ENCODE data around the gene NOSTRIN.

The NOSTRIN gene

DNA sequence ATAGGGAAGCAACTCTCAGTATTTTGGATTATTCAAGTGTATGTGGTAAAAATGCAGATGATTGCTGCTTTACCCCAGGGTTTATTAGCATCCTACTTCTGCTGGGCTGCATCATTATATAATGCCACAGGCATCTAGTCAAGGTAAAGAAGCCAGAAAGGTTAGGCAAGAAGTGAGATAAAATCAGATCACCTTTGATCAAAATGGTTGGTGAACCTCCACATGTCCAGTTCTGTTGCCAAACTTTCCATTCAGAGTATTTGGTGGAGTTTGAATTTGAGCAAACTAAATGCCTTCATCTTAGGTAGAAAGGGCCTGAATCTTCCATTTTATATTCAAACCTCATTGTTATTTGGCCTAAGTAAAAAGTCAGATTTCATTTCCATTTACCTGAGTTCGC is 29.7 kb upstream of the NOSTRIN start:
- Histone ChIP-seq H3K36me3 (ENCODE audit: control insufficient read depth, insufficient read depth, low read length) (no peaks in the 10 kb centered on the region), H3K27ac (no peak overlapping the region), H3K79me2 (no peaks in the 10 kb centered on the region), H3K4me1 (peaks cover 6% of the 10 kb centered on the region), H3K9me3 (ENCODE audit: control insufficient read depth, low read length) (no peaks in the 10 kb centered on the region), H3K27me3 (ENCODE audit: control insufficient read depth, insufficient read depth, low read length) (no peaks in the 10 kb centered on the region), H3K4me2 (ENCODE audit: low read length) (no peak overlapping the region), H3K9ac (no peak overlapping the region), H2AFZ (no peak overlapping the region), H3K4me3 (ENCODE audit: low read depth, low read length) (no peak overlapping the region)
- TF ChIP-seq, protein P1, sequence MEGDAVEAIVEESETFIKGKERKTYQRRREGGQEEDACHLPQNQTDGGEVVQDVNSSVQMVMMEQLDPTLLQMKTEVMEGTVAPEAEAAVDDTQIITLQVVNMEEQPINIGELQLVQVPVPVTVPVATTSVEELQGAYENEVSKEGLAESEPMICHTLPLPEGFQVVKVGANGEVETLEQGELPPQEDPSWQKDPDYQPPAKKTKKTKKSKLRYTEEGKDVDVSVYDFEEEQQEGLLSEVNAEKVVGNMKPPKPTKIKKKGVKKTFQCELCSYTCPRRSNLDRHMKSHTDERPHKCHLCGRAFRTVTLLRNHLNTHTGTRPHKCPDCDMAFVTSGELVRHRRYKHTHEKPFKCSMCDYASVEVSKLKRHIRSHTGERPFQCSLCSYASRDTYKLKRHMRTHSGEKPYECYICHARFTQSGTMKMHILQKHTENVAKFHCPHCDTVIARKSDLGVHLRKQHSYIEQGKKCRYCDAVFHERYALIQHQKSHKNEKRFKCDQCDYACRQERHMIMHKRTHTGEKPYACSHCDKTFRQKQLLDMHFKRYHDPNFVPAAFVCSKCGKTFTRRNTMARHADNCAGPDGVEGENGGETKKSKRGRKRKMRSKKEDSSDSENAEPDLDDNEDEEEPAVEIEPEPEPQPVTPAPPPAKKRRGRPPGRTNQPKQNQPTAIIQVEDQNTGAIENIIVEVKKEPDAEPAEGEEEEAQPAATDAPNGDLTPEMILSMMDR (IDR thresholded peaks at IDR 0.05): no peak

DNA sequence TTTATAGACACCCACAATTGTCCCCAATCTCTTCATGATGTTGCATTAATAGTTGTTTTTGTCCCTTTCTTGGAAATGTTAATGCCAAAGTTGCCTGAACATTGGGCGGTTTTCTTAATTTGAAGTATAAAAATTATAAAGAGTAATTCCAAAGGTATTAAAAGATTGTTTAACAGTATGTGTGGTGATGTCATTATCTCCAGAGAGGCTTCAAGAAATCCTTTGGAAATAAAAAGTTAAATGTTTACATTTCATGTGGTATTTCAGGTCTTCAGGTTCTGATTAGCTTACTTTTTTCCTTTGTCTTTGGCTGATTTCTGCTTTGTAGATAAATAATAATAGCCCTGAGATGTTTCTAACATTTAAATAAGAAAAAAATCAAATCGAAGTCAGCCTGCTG is 29.3 kb upstream of the NOSTRIN start:
- Histone ChIP-seq H2AFZ (no peak overlapping the region), H3K9ac (no peak overlapping the region), H3K79me2 (no peaks in the 10 kb centered on the region), H3K4me1 (peaks cover 6% of the 10 kb centered on the region), H3K4me3 (ENCODE audit: low read depth, low read length) (no peak overlapping the region), H3K36me3 (ENCODE audit: control insufficient read depth, insufficient read depth, low read length) (no peaks in the 10 kb centered on the region), H3K9me3 (ENCODE audit: control insufficient read depth, low read length) (no peaks in the 10 kb centered on the region), H3K27ac (no peak overlapping the region), H3K4me2 (ENCODE audit: low read length) (no peak overlapping the region), H3K27me3 (ENCODE audit: control insufficient read depth, insufficient read depth, low read length) (no peaks in the 10 kb centered on the region)
- TF ChIP-seq, protein P1 (IDR thresholded peaks at IDR 0.05): no peak

DNA sequence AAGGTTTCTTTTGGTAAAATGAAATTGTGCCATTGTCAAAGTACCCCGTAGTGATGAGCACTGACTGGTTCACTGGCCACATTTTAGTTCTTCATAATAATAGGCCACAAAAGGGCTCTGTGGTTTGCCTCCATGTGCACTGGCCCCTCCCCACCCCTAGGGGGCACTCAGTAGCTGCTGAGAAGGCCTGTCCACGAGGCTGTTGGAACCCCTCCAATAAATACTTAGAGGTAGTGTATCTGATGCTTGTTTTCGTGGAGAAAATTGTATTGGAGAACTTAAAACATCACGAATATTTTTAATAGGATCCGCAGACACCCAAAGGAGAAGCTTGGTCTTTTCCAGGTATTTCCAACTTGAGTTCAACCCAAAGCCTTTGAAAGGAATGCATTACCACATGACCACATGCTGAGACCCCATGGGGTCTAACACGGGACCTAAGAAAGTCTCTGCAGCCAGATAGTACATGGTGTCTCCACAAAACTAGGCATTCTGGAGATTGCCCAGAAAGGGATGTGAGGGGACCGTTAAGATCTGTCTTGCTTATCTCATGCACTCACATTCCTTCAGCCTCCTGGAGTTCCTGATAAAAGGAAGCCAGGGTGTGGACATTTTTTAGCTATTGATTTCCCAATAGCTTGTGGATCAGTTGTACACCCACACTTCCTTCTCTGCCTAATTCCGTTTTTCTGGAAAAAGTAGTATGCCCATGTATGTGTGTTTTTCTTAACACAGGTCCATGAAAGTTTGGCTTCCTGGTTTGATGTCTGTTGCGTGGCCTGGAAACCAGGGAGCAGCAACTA is 28.5 kb upstream of the NOSTRIN start:
- Histone ChIP-seq H3K79me2 (no peaks in the 10 kb centered on the region), H3K9ac (no peak overlapping the region), H3K4me3 (ENCODE audit: low read depth, low read length) (no peak overlapping the region), H3K4me1 (peaks cover 6% of the 10 kb centered on the region), H2AFZ (no peak overlapping the region), H3K4me2 (ENCODE audit: low read length) (no peak overlapping the region), H3K27me3 (ENCODE audit: control insufficient read depth, insufficient read depth, low read length) (no peaks in the 10 kb centered on the region), H3K36me3 (ENCODE audit: control insufficient read depth, insufficient read depth, low read length) (no peaks in the 10 kb centered on the region), H3K27ac (no peak overlapping the region), H3K9me3 (ENCODE audit: control insufficient read depth, low read length) (no peaks in the 10 kb centered on the region)
- TF ChIP-seq, protein P1 (IDR thresholded peaks at IDR 0.05): peak; percentile 98

DNA sequence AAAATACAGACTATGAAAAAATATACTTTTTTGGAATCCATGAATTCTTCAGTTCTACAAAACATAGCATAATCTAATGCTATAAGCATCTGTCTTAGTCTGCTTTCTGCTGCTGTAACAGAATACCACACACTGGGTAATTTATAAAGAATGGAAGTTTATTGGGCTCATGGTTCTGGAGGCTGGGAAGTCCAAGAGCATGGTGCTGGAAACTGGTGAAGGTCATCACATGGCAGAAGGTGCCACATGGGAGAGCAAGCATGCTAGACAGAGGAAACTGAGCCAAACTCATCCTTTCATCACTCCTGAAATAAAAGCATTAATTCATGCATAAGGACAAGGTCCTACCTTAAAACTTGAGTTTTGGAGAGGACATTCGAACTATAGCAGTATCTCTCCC is 26.6 kb upstream of the NOSTRIN start:
- H3K4me3 ChIP-seq (ENCODE audit: low read depth, low read length): no peak overlapping the region
- no peaks in the 10 kb centered on the region for H3K9me3 ChIP-seq (ENCODE audit: control insufficient read depth, low read length)
- H3K36me3 ChIP-seq (ENCODE audit: control insufficient read depth, insufficient read depth, low read length): no peaks in the 10 kb centered on the region
- TF ChIP-seq, protein P1 (IDR thresholded peaks at IDR 0.05): no peak
- no peak overlapping the region for H2AFZ ChIP-seq
- peaks cover 8% of the 10 kb centered on the region for H3K4me1 ChIP-seq
- no peaks in the 10 kb centered on the region for H3K27me3 ChIP-seq (ENCODE audit: control insufficient read depth, insufficient read depth, low read length)
- no peak overlapping the region for H3K4me2 ChIP-seq (ENCODE audit: low read length)
- H3K27ac ChIP-seq: no peak overlapping the region
- H3K79me2 ChIP-seq: no peaks in the 10 kb centered on the region
- H3K9ac ChIP-seq: no peak overlapping the region

DNA sequence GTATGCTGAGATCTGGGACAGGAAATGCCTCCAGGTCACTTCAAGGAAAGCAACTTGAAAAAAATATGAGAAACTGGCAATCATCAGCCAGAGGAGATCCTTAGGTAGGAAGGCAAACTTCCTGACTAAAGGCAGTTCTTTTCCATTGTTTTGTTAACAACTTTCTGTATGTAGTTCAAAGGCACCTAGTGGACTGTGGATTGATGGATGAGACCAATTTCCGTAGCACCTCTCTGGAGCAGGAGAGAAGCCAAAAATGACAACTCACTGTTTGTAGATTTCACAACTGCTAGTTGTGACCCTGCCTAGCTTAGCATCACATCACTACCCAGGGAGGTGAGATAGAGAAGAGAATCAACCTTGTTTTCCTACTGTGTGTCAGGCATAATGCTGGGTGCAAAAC is 21.8 kb upstream of the NOSTRIN start:
- Histone ChIP-seq H3K36me3 (ENCODE audit: control insufficient read depth, insufficient read depth, low read length) (no peaks in the 10 kb centered on the region), H3K9ac (no peak overlapping the region), H3K79me2 (no peaks in the 10 kb centered on the region), H3K27me3 (ENCODE audit: control insufficient read depth, insufficient read depth, low read length) (no peaks in the 10 kb centered on the region), H2AFZ (peak overlapping the region; percentile 3), H3K4me3 (ENCODE audit: low read depth, low read length) (no peak overlapping the region), H3K9me3 (ENCODE audit: control insufficient read depth, low read length) (no peaks in the 10 kb centered on the region), H3K27ac (peak overlapping the region; percentile 33), H3K4me2 (ENCODE audit: low read length) (no peak overlapping the region), H3K4me1 (peaks cover 12% of the 10 kb centered on the region)
- TF ChIP-seq, protein P1 (IDR thresholded peaks at IDR 0.05): no peak
